Kidney (tissue), 14 donors: ENCODE results near the gene FAM131C. TPM values are rescaled to one million over a fixed set of nuclear protein-coding genes. Genes with fewer than 3 reads are reported as not detected.

Experiments used
- DNase-seq, 5 donors: peaks; one replicate each; pipeline ENCODE4 v3.0.0-alpha.2; 2013 to 2020
- FAIRE-seq: peaks from 2 replicates; lab custom pipeline; 2012; peaks lifted over from hg19 to GRCh38; lab: Jason Lieb, UNC
- H3K27ac ChIP-seq, 2 donors: one replicate each; pipeline ENCODE4 v1.7.0; 2013; ENCODE audit warnings: low read depth in 2 of 2, low read length in 2 of 2, inconsistent platforms in 1 of 2
- H3K27me3 ChIP-seq: one replicate; pipeline ENCODE4 v1.7.1; 2013; ENCODE audit warnings: low read length, inconsistent platforms; ENCODE audit not compliant: control insufficient read depth, insufficient read depth
- H3K36me3 ChIP-seq, 3 donors: one replicate each; pipeline versions ENCODE4 v1.7.0 to v1.7.1; 2013; ENCODE audit warnings: low read length in 3 of 3, control low read depth in 1 of 3, inconsistent platforms in 1 of 3; ENCODE audit not compliant: insufficient read depth in 3 of 3, control insufficient read depth in 2 of 3
- H3K4me1 ChIP-seq, 3 donors: one replicate each; pipeline versions ENCODE4 v1.7.0 to v1.7.1; 2013; ENCODE audit warnings: low read length in 3 of 3, inconsistent platforms in 1 of 3, low read depth in 1 of 3; ENCODE audit not compliant: control insufficient read depth in 2 of 3, insufficient read depth in 2 of 3
- H3K4me3 ChIP-seq, 3 donors: one replicate each; pipeline versions ENCODE4 v1.7.0 to v1.8.1; 2013; ENCODE audit warnings: low read length in 3 of 3, control low read depth in 1 of 3, inconsistent platforms in 1 of 3
- H3K9ac ChIP-seq, 3 donors: one replicate each; pipeline versions ENCODE4 v1.7.0 to v1.7.1; 2013; ENCODE audit warnings: low read length in 3 of 3, control low read depth in 1 of 3, inconsistent platforms in 1 of 3
- H3K9me3 ChIP-seq, 3 donors: one replicate each; pipeline versions ENCODE4 v1.7.0 to v1.7.1; 2013; ENCODE audit warnings: low read length in 3 of 3, control low read depth in 1 of 3, inconsistent platforms in 1 of 3; ENCODE audit not compliant: control insufficient read depth in 2 of 3, insufficient read depth in 1 of 3
- intact Hi-C: fragments of 100-400 bp; cut with DNase I; formaldehyde crosslinking; loops from one replicate; pipeline ENCODE4 v1.11.1; 2022
- polyA plus RNA-seq: library from polyadenylated mRNA; stranded (reverse); fragments of 350-450 nt; fragmentation: Illumina TruSeq; extraction: RNeasy Lipid Tissue Mini Kit (QIAGEN cat#74804); gene quantifications from one replicate; pipeline ENCODE4 v1.2.3, GENCODE V29; 2014; ENCODE audit warnings: low read depth, low replicate concordance; ENCODE audit not compliant: insufficient read depth
- total RNA-seq: library from RNA; stranded (reverse); fragmentation: NEBNext Ultra II Directional; extraction: Animal tissue kit (Norgen Biotek cat#: 25700); gene quantifications from one replicate; pipeline ENCODE4 v1.2.1, GENCODE V29; 2021
- TF ChIP-seq, protein P1 (sequence below): IDR thresholded peaks from 3 replicates; pipeline ENCODE4 v1.5.1; 2012; ENCODE audit warnings: mild to moderate bottlenecking, moderate library complexity, borderline replicate concordance; ENCODE audit not compliant: insufficient read depth; ENCODE audit errors: extremely low read depth
- donor health status: control.
- donor health status: control.
- donor health status: control.
- donor health status: control.
- donor health status: control.
- donor health status: DM: yes; HTN: yes; CAD: no.
- donor health status: Normal renal cell carcinoma (clear cell type).

Gene FAM131C
- total and polyA plus RNA-seq, 2 donors from 2014 or later, result 5.0 to 12.0 TPM

DNA sequence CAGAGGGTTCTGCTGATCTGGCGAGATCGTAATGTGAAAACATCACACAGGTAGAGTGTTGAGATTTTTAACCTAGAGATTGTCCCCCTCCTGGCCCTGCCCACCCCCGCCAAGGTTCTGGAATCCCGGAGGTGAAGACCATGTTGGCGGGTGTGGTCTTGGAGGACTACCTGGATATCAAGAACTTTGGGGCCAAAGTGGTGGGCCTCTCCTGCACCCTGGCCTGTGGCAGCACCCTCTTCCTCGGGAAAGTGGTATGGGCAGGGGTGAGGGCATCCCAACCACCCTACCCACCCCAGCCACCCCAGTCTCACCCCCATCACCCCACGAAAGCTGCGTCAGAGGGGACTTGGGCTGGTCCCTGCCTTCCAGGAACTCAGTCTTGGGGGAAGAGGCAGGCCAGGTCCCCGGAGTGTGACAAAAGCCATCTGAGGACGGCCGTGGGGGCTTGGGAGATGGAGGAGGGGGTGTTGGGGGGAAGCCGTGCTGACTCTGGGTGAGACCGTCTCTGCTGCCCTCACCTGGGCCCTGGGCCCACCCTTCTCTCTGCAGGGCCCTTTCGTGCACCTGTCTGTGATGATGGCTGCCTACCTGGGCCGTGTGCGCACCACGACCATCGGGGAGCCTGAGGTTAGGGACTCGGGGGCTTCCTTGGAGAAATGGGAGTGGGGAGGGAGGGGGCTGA, 25.5 kb downstream of the FAM131C start:
- Histone ChIP-seq H3K9ac (peak overlapping the region in 1 of 3 donors; percentile 0), H3K36me3 (peaks cover 0 to 6% (median 0%) of the 10 kb centered on the region in 3 donors), H3K27me3 (no peaks in the 10 kb centered on the region), H3K4me3 (peak overlapping the region in 1 of 3 donors; percentile 53), H3K4me1 (peaks cover 0 to 4% (median 0%) of the 10 kb centered on the region in 3 donors), H3K27ac (peak overlapping the region; percentile 2 to 48), H3K9me3 (no peaks in the 10 kb centered on the region)
- intact Hi-C loops, result no loop called here
- TF ChIP-seq, protein P1, sequence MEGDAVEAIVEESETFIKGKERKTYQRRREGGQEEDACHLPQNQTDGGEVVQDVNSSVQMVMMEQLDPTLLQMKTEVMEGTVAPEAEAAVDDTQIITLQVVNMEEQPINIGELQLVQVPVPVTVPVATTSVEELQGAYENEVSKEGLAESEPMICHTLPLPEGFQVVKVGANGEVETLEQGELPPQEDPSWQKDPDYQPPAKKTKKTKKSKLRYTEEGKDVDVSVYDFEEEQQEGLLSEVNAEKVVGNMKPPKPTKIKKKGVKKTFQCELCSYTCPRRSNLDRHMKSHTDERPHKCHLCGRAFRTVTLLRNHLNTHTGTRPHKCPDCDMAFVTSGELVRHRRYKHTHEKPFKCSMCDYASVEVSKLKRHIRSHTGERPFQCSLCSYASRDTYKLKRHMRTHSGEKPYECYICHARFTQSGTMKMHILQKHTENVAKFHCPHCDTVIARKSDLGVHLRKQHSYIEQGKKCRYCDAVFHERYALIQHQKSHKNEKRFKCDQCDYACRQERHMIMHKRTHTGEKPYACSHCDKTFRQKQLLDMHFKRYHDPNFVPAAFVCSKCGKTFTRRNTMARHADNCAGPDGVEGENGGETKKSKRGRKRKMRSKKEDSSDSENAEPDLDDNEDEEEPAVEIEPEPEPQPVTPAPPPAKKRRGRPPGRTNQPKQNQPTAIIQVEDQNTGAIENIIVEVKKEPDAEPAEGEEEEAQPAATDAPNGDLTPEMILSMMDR, result no peak
- FAIRE-seq, result no peak
- no peak for DNase-seq

DNA sequence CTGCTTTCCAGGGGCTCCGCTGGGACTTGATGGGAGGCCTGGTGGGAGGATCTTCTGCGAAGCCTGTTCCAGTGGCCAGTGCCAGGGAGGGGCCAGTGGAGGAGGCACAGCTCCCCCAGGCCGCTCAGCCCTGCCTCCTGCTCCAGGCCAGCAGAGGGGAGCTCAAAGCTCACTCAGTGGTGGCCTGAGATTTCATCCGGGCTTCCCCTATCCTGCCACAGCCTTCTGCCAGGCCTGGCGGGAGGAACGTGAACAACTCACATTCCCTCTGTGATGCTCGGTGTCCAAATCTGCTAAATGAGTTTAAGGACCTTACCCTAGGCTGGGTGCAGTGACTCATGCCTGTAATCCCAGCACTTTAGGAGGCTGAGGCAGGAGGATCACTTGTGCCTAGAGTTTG, 26.6 kb downstream of the FAM131C start:
- FAIRE-seq (no peak), DNase-seq (peak in 1 of 5 donors; percentile 58)
- intact Hi-C loops, result no loop called here
- Histone ChIP-seq H3K36me3 (peaks cover 0 to 6% (median 0%) of the 10 kb centered on the region in 3 donors), H3K4me3 (peak overlapping the region in 1 of 3 donors; percentile 53), H3K27ac (peak overlapping the region; percentile 32 to 49), H3K27me3 (no peaks in the 10 kb centered on the region), H3K9me3 (no peaks in the 10 kb centered on the region), H3K4me1 (peaks cover 0 to 7% (median 0%) of the 10 kb centered on the region in 3 donors), H3K9ac (peak overlapping the region in 1 of 3 donors; percentile 60)
- TF ChIP-seq, protein P1, result no peak

DNA sequence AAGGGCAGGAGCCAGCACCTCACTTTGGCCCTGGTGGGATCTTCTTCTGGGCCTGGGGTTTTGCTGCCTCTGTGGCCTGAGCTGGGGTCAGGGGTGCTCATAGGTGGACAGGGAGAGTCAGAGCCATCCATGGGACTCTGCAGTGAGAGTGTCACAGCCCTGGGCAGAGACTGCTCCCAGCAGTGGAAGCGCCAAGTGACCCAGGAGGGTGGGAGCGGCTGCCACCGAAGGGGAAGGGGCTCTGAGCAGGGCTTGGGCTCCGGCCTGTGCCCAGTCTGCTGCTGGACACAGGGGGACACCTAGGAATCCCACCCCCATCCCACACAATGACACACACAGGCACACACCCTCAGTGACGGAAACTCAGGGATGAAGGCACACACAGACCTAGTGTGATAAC, 29.5 kb downstream of the FAM131C start:
- TF ChIP-seq, protein P1, result no peak
- H3K4me3 ChIP-seq, result peak overlapping the region; percentile 30 to 78 (median 72)
- H3K36me3 ChIP-seq, result no peaks in the 10 kb centered on the region
- H3K4me1 ChIP-seq, result peaks cover 0 to 6% (median 0%) of the 10 kb centered on the region in 3 donors
- no peaks in the 10 kb centered on the region for H3K9me3 ChIP-seq
- no peaks in the 10 kb centered on the region for H3K27me3 ChIP-seq
- intact Hi-C loops, result no loop called here
- DNase-seq (no peak), FAIRE-seq (no peak)
- peak overlapping the region in 2 of 3 donors; percentile 29 to 93 for H3K9ac ChIP-seq
- H3K27ac ChIP-seq, result peak overlapping the region; percentile 93 to 94
